GM21786 (cell line): ENCODE measurements around the gene TCEA2.

ENCODE experiments used
- ATAC-seq: cut with Tn5 transposase; IDR thresholded peaks from one replicate; pipeline ENCODE4 v1.9.1; 2021; ENCODE audit not compliant: unreplicated experiment

The TCEA2 gene

DNA sequence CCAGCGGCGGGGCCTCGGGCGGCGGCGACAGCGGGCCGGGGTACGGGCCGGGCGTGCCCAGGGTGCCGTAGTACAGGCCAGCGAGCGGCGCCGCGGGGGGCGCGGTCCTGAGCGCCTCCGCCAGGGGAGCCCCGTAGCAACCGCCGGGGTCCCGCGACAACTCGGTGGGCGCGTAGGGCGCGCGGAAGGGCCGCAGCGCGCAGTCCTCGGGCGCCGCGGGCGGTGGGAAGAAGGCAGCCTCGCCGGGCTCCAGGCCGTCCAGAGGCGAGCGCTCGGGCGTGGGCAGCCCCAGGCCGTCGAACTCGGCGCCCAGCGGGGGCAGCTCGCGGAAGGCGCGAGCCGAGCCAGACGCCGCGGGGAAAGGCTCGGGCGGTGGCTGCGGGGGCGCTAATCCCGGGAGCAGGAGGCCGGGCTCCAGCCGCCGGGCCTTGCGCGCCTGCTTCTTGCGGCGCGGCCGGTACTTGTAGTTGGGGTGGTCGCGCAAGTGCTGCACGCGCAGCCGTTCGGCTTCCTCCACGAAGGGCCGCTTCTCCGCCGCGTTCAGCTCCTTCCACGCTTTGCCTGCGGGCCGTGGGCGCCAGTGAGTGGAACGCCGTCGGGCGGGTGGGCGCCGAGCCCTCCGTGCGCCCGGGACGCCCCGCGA is 14.5 kb upstream of the TCEA2 start:
- no peak for ATAC-seq

GRCh38 chr20:64049060-64049877 is 13.7 kb upstream of the TCEA2 start, which contains the start of gene SOX18:
SOX18 (minus strand) TSS chr20:64049639; CDS start chr20:64049516, 123 bp downstream.
- no peak for ATAC-seq

- ATAC-seq, result no peak
These were observed 13.1 kb upstream of the TCEA2 start for GRCh38 chr20:64049878-64050260.

GRCh38 chr20:64050261-64051032 is 12.6 kb upstream of the TCEA2 start:
- ATAC-seq, result no peak

GRCh38 chr20:64051033-64051452 is 12.0 kb upstream of the TCEA2 start:
- no peak for ATAC-seq

DNA sequence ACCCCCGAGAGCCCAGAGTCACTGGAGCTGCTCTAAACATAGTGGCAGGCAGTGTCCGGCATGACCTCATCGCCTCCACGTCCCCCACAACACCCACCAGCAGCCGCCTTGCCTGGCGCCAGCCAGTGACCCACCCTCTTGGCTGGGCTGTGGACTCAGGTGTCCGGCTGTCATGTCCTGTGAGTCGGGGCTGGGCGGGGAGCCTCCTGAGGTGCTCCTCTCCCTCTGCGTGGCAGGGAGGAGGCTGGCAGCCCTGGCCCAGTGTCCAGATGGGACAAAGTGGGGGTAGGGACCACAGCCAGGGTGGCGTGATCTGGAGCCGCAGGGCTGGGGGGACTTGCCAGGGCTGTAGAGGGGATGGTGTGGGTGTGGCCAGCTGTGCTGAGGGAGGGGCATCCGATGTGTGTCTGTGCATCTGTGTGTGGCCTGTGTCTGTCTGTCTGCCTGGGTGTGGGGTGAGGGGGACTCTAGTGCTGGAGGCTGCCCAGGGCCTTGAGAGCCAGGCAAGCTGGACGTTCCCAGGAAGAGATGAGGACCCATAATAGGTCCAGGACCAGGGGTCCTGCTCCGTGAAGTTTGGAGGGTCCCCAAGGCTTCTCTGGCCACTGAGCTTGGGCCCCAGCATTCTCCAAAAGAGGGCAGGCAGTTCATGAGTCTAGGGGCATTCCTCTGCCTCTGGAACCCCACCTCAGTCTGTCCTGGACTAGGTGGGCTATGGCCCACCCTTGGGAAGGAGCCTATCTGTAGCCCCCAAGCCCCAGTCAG is 11.3 kb upstream of the TCEA2 start:
- ATAC-seq, result no peak

GRCh38 chr20:64052326-64052722 is 10.7 kb upstream of the TCEA2 start:
- ATAC-seq, result no peak

GRCh38 chr20:64052987-64053840 is 9.8 kb upstream of the TCEA2 start:
- no peak for ATAC-seq

- no peak for ATAC-seq
These were observed 8.9 kb upstream of the TCEA2 start for GRCh38 chr20:64053841-64054661.

DNA sequence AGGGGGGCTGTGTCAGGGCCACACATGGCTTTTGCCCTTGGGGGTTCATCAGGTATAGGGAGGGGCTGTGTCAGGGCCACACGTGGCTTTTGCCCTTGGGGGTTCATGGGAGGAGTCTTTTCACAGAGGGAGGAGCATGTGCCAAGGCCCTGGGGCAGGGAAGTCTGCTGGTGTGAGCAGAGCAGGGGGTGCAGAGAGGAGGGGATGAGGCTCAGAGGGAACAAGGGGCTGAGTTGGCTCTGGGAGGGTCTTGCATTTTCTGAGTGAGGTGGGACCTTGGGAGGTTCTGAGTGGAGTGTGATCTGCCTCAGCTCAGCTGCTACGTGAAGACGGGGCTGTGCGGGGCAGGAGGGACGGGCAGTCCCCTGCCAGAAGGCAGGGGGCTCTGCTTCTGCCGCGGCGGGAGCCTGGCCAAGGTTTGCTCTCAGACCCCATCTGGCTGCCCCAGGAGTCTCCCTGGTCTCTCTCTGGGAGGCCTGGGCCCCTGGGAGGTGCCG is 7.6 kb upstream of the TCEA2 start:
- no peak for ATAC-seq

DNA sequence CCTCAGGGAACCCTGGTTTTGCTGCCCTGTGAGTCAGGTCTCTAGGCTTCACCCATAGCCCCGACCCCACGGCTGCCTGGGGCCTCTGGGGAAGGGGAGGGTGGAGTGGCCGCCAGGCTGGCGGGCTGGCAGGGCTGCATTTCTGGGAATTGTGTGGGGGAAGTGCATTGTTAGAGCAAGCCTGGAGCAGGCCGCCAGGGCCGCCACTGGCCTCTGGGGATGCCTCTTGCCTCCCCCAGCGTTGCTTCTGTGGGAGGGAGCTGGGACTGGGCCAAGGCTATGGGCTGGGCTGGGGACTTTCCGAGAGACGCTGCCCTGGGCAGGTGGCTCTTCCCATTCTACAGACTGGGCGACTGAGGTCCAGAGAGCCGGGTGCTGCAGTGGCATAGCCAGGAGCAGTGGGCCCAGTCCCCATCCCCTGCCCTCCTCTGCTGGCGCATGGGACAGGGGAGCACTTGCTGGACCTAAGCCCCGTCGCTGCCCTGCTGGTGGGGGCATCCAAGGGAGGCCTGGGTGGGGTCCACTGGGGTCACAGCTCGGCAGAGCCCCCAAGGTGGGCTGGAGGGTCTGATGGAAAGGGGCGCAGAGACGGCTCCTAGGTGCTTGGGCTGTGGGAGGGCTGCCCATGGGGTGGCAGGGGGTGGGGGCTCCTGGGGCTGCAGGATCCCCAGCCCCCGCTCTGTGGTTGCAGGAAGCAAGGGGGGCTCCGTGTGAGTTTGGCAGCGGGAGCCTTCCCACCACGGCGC is 6.9 kb upstream of the TCEA2 start:
- ATAC-seq, result no peak

GRCh38 chr20:64056639-64056888 is 6.4 kb upstream of the TCEA2 start:
- no peak for ATAC-seq

GRCh38 chr20:64056889-64057627 is 5.9 kb upstream of the TCEA2 start:
- ATAC-seq, result no peak

GRCh38 chr20:64057628-64058498 is 5.1 kb upstream of the TCEA2 start:
- ATAC-seq, result no peak

DNA sequence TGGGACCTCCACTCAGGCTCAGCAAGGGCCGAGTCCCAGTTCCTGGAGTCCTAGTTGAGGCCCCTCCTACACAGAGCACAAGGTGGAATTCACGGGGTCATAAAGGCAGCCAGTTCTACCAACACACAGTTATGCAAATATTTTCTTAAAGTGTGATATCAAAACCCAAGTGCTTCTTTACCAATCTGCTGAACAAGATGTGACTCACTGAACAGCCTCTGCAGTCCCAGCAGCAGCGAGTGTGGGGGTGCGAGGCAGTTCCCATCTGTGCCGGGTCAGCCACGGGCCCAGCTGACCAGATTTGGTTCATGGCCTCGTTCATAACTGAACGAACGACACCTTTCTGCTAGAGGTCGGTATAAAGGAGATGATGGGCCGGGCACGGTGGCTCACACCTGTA is 4.5 kb upstream of the TCEA2 start:
- ATAC-seq, result no peak

DNA sequence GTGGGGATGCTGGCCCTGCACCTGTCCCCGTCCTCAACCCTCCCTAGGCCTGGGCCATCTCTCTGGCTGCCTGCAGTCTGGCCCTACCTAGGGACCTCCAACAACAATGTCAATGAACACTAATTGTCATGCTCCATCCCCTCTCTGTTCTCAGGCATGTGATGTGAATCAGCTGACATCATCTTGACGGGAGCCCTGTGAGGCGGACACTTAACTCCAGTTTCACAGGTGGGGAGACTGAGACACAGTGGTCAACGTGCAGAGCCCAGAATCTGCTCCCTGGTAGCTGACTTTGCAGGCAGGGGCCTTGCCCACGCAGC is 762 bp upstream of the TCEA2 start:
- no peak for ATAC-seq
